Osteocyte (in vitro differentiated cells): Measurements from ENCODE around the gene FRMD4B. TPM values are rescaled to one million over a fixed set of nuclear protein-coding genes. Genes with fewer than 3 reads are reported as not detected.
A peak's percentile ranks its signal among the peaks of the same experiment; 100 is the strongest.

ENCODE experiments used
- DNase-seq: peaks from one replicate; pipeline ENCODE4 v3.0.0; 2021; ENCODE audit warnings: mixed read lengths; ENCODE audit not compliant: unreplicated experiment; ENCODE audit errors: extremely low spot score
- H3K27ac Mint-ChIP-seq: one replicate; pipeline ENCODE4 v1.8.0; 2021; ENCODE audit warnings: mild to moderate bottlenecking, mixed read lengths; ENCODE audit not compliant: unreplicated experiment
- H3K27me3 Mint-ChIP-seq: one replicate; pipeline ENCODE4 v1.8.0; 2021; ENCODE audit warnings: mixed read lengths; ENCODE audit not compliant: unreplicated experiment
- H3K36me3 Mint-ChIP-seq: one replicate; pipeline ENCODE4 v1.8.0; 2021; ENCODE audit warnings: mixed read lengths; ENCODE audit not compliant: unreplicated experiment
- H3K4me1 Mint-ChIP-seq: one replicate; pipeline ENCODE4 v1.8.0; 2021; ENCODE audit warnings: mixed read lengths; ENCODE audit not compliant: unreplicated experiment
- H3K4me3 Mint-ChIP-seq: one replicate; pipeline ENCODE4 v1.8.0; 2021; ENCODE audit warnings: mild to moderate bottlenecking, moderate library complexity, mixed read lengths; ENCODE audit not compliant: unreplicated experiment
- H3K9me3 Mint-ChIP-seq: one replicate; pipeline ENCODE4 v1.8.0; 2021; ENCODE audit warnings: mixed read lengths; ENCODE audit not compliant: unreplicated experiment
- total RNA-seq: library from RNA; stranded (reverse); gene quantifications from 2 replicates; pipeline ENCODE4 v1.2.1, GENCODE V29; 2021
- TF ChIP-seq, protein P1 (sequence below): fragments of 200-600 bp; sonication (generic); IDR thresholded peaks from 2 replicates; pipeline ENCODE4 v1.5.0; 2021; ENCODE audit warnings: antibody characterized with exemption, mild to moderate bottlenecking, moderate library complexity

The FRMD4B gene
- total RNA-seq, 1 donor from 2014 or later: 1.3 TPM

GRCh38 chr3:69426967-69427304 lies 41.0 kb upstream of the FRMD4B start:
- H3K27me3 Mint-ChIP-seq: peaks cover 12% of the 10 kb centered on the region
- H3K4me1 Mint-ChIP-seq: peaks cover 3% of the 10 kb centered on the region
- TF ChIP-seq, protein P1, sequence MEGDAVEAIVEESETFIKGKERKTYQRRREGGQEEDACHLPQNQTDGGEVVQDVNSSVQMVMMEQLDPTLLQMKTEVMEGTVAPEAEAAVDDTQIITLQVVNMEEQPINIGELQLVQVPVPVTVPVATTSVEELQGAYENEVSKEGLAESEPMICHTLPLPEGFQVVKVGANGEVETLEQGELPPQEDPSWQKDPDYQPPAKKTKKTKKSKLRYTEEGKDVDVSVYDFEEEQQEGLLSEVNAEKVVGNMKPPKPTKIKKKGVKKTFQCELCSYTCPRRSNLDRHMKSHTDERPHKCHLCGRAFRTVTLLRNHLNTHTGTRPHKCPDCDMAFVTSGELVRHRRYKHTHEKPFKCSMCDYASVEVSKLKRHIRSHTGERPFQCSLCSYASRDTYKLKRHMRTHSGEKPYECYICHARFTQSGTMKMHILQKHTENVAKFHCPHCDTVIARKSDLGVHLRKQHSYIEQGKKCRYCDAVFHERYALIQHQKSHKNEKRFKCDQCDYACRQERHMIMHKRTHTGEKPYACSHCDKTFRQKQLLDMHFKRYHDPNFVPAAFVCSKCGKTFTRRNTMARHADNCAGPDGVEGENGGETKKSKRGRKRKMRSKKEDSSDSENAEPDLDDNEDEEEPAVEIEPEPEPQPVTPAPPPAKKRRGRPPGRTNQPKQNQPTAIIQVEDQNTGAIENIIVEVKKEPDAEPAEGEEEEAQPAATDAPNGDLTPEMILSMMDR: peak; percentile 50
- DNase-seq: no peak
- H3K27ac Mint-ChIP-seq: no peak overlapping the region
- no peaks in the 10 kb centered on the region for H3K9me3 Mint-ChIP-seq
- H3K36me3 Mint-ChIP-seq: no peaks in the 10 kb centered on the region
- no peak overlapping the region for H3K4me3 Mint-ChIP-seq

DNA sequence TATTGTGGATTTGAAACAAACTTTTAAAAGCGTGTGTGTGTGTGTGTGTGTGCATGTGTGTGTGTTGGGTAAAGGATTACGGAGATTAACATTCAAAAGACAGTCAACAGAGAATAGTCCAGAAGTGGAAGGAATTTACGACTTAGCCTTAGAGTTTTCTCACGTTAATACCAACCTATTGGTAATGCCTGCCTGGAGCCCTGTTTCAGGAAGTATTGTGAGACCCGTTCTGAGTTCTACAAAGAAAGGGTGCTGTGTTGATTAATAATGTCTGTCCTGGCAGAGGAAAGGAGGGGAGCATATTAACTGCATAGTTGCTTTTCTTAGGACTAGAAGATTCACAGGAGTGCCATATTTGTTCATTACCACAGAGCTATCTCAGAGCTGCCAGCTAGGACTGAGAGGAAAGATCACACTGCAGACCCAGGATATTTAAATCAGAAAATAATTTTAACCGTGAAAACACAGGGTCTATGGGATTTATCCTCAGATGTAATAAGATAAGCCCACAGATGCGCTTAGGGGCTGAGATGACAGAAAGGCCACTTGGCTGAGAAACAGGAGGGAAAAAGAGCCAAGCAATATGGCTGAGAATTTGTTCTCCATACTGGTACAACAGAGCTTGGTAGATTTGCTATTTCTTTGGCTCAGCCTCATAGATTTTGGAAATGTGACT lies 40.5 kb upstream of the FRMD4B start:
- no peaks in the 10 kb centered on the region for H3K9me3 Mint-ChIP-seq
- peaks cover 3% of the 10 kb centered on the region for H3K4me1 Mint-ChIP-seq
- TF ChIP-seq, protein P1: no peak
- no peak overlapping the region for H3K4me3 Mint-ChIP-seq
- H3K36me3 Mint-ChIP-seq: no peaks in the 10 kb centered on the region
- no peak for DNase-seq
- no peak overlapping the region for H3K27ac Mint-ChIP-seq
- H3K27me3 Mint-ChIP-seq: peaks cover 8% of the 10 kb centered on the region

DNA sequence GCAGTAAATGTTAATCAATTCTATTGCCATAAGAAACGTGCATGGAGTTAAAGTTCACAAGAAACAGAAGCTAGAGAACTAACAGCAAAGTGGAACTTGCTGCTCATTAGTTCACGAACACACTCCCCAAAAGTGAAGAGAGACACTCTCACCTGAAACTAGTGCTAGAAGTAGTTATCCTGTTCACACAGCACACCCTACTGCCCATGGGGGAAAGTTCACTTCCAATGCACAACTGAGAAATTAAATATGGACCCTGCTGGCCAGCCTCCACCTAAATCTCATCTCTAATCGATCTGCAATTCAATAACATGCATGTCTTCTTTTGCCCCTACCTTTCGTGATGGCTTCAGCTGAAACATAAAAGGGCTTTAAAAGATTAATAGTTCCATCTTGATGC lies 39.4 kb upstream of the FRMD4B start:
- H3K9me3 Mint-ChIP-seq: no peaks in the 10 kb centered on the region
- DNase-seq: no peak
- no peak overlapping the region for H3K4me3 Mint-ChIP-seq
- no peak overlapping the region for H3K27ac Mint-ChIP-seq
- peaks cover 3% of the 10 kb centered on the region for H3K4me1 Mint-ChIP-seq
- TF ChIP-seq, protein P1: peak; percentile 73
- no peaks in the 10 kb centered on the region for H3K36me3 Mint-ChIP-seq
- H3K27me3 Mint-ChIP-seq: no peaks in the 10 kb centered on the region

DNA sequence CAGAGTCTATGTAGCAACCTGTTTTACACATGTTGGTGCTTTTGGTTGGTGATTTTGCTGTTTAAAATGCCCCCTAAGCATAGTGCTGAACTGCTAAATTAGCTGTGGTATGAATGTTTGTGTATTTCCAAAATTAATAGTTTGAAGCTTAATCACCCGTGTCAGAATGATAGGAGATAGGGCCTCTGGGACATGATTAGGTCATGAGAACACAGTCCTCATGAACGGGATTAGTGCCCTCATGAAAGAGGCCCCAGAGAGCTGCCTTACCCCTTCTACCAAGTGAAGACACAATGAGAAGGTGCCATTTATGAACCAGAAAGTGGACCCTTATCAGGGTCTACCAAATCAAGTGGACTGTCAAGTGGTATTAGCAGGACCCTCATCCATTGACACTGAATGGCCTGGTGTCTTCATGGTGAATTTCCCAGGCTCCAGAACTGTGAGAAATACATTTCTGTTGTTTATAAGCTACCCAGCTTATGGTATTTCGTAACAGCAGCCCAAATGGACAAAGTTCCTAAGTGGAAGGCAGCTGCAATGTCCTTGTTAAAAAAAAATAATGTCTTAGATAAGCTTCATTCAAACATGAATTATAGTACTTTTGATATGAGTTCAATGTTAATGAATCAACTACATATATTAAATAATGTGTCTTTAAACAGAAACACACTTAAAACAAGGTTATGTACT lies 37.7 kb upstream of the FRMD4B start:
- Mint-ChIP-seq H3K36me3 (no peaks in the 10 kb centered on the region), H3K27ac (no peak overlapping the region), H3K4me1 (peaks cover 3% of the 10 kb centered on the region), H3K9me3 (no peaks in the 10 kb centered on the region), H3K4me3 (no peak overlapping the region), H3K27me3 (no peaks in the 10 kb centered on the region)
- DNase-seq: no peak
- TF ChIP-seq, protein P1: no peak

- TF ChIP-seq, protein P1: no peak
- Mint-ChIP-seq H3K4me3 (no peak overlapping the region), H3K27ac (no peak overlapping the region), H3K9me3 (no peaks in the 10 kb centered on the region), H3K36me3 (no peaks in the 10 kb centered on the region), H3K27me3 (no peaks in the 10 kb centered on the region), H3K4me1 (peaks cover 3% of the 10 kb centered on the region)
- DNase-seq: no peak
Observed at GRCh38 chr3:69422751-69423150, 36.9 kb upstream of the FRMD4B start.
